A673 (cell line): ENCODE results near the gene PRR12. TPM values are rescaled to one million over a fixed set of nuclear protein-coding genes. Genes with fewer than 3 reads are reported as not detected.

Experiments used
- BruUV-seq: library from RNA; stranded (reverse); fragments of 400-500 nt; replicated peaks from 2 replicates; lab custom pipeline; 2021; lab: Mats Ljungman, UMichigan
- CTCF ChIA-PET: fragments of 300-600 bp; sonication (Branson Sonifier 250); formaldehyde crosslinking; loops from one replicate; lab custom pipeline; 2022; ENCODE audit warnings: antibody characterized with exemption; lab: Charles Lee
- POLR2A ChIA-PET: fragments of 300-600 bp; sonication (Branson Sonifier 250); formaldehyde crosslinking; loops from one replicate; lab custom pipeline; 2022; ENCODE audit warnings: antibody characterized with exemption; ENCODE audit not compliant: low non-redundant PET; lab: Charles Lee
- DNase-seq: peaks from one replicate; pipeline ENCODE4 v3.0.0-alpha.2; 2015; ENCODE audit warnings: low spot score
- H3K27ac ChIP-seq: fragments of 200-600 bp; sonication (generic); 2 replicates; pipeline ENCODE4 v1.5.1; 2016; ENCODE audit warnings: mixed run types, low read depth, mild to moderate bottlenecking, mixed read lengths, antibody characterized with exemption, low read length; ENCODE audit not compliant: poor library complexity, severe bottlenecking
- H3K27me3 ChIP-seq: fragments of 200-600 bp; sonication (generic); replicated peaks from 2 replicates; pipeline ENCODE4 v1.6.1; 2017; ENCODE audit warnings: mixed run types, low read depth, mild to moderate bottlenecking, mixed read lengths, antibody characterized with exemption, low read length; ENCODE audit not compliant: insufficient read depth, poor library complexity
- H3K36me3 ChIP-seq: fragments of 200-600 bp; sonication (generic); 2 replicates; pipeline ENCODE4 v1.6.1; 2016; ENCODE audit warnings: mixed run types, mild to moderate bottlenecking, mixed read lengths, antibody characterized with exemption, low read length; ENCODE audit not compliant: insufficient read depth, poor library complexity, severe bottlenecking
- H3K4me1 ChIP-seq: fragments of 200-600 bp; sonication (generic); 2 replicates; pipeline ENCODE4 v1.6.1; 2017; ENCODE audit warnings: mixed run types, mild to moderate bottlenecking, mixed read lengths, antibody characterized with exemption, low read length; ENCODE audit not compliant: insufficient read depth, poor library complexity, severe bottlenecking
- H3K4me3 ChIP-seq: fragments of 200-600 bp; sonication (generic); 2 replicates; pipeline ENCODE4 v1.5.1; 2016; ENCODE audit warnings: low read depth, mixed run types, mild to moderate bottlenecking, mixed read lengths, low read length; ENCODE audit not compliant: poor library complexity, severe bottlenecking
- H3K9me3 ChIP-seq: fragments of 200-600 bp; sonication (generic); 2 replicates; pipeline ENCODE4 v1.6.1; 2016; ENCODE audit warnings: mixed run types, low read depth, mild to moderate bottlenecking, mixed read lengths, antibody characterized with exemption, low read length; ENCODE audit not compliant: poor library complexity, severe bottlenecking
- EZH2 ChIP-seq: fragments of 200-600 bp; sonication (generic); IDR thresholded peaks from 2 replicates; pipeline ENCODE4 v1.6.1; 2017; ENCODE audit warnings: borderline replicate concordance, low read depth, mild to moderate bottlenecking, mixed read lengths, antibody characterized with exemption, low read length; ENCODE audit not compliant: poor library complexity, severe bottlenecking
- intact Hi-C: fragments of 100-400 bp; cut with micrococcal nuclease; formaldehyde crosslinking; loops from one replicate; pipeline ENCODE4 v1.10.0; 2022; ENCODE audit not compliant: unreplicated experiment
- total RNA-seq: library from RNA; stranded (reverse); gene quantifications from 2 replicates; pipeline ENCODE4 v1.2.3, GENCODE V29; 2021
- TF ChIP-seq, protein P1 (sequence below): fragments of 300-800, 200-600 bp; sonication (generic); conservative IDR thresholded peaks from 2 replicates; pipeline ENCODE4 v1.5.1; 2017; ENCODE audit warnings: low read depth, mild to moderate bottlenecking, antibody characterized with exemption, low read length, moderate library complexity, mixed read lengths

PRR12 gene
- total RNA-seq, 1 experiment from 2014 or later = 54.0 TPM

DNA sequence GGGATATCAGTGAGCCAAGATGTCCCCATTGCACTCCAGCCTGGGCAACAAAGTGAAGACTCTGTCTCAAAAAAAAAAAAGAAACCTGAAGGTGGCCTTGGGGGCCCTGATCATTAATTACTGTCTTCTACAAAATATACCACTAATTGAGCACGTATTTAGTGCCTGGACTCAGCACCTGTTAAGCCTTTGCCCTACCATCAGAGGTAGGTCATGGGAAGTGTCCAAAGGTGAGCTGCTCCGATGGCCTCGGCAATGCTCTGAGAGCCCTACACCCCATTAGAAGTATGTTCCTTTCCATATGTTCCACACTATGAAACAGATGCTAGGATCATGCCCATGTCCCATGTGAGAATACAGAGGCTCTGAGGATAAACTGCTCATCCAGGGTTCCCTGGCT is 31.5 kb upstream of the PRR12 start:
- peaks cover 15% of the 10 kb centered on the region for H3K4me1 ChIP-seq
- TF ChIP-seq EZH2 = no peak
- TF ChIP-seq, protein P1, sequence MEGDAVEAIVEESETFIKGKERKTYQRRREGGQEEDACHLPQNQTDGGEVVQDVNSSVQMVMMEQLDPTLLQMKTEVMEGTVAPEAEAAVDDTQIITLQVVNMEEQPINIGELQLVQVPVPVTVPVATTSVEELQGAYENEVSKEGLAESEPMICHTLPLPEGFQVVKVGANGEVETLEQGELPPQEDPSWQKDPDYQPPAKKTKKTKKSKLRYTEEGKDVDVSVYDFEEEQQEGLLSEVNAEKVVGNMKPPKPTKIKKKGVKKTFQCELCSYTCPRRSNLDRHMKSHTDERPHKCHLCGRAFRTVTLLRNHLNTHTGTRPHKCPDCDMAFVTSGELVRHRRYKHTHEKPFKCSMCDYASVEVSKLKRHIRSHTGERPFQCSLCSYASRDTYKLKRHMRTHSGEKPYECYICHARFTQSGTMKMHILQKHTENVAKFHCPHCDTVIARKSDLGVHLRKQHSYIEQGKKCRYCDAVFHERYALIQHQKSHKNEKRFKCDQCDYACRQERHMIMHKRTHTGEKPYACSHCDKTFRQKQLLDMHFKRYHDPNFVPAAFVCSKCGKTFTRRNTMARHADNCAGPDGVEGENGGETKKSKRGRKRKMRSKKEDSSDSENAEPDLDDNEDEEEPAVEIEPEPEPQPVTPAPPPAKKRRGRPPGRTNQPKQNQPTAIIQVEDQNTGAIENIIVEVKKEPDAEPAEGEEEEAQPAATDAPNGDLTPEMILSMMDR = no peak
- CTCF ChIA-PET = interaction anchor here (0.6 to 1.7 kb wide), 2 partner anchors 11 to 48 kb away, joined by 3 to 6 read pairs; no protein-coding TSS in a partner anchor
- no TSS peak for BruUV-seq
- no peak for DNase-seq
- intact Hi-C loops = no loop called here
- H3K4me3 ChIP-seq = no peak overlapping the region
- peaks cover 66% of the 10 kb centered on the region for H3K36me3 ChIP-seq
- H3K27me3 ChIP-seq = no peaks in the 10 kb centered on the region
- H3K9me3 ChIP-seq = no peaks in the 10 kb centered on the region
- H3K27ac ChIP-seq = no peak overlapping the region
- POLR2A ChIA-PET = interaction anchor here (1.2 kb wide), 1 partner anchor 21 kb away, joined by 5 read pairs; the partner anchor contains the start of gene NOSIP

DNA sequence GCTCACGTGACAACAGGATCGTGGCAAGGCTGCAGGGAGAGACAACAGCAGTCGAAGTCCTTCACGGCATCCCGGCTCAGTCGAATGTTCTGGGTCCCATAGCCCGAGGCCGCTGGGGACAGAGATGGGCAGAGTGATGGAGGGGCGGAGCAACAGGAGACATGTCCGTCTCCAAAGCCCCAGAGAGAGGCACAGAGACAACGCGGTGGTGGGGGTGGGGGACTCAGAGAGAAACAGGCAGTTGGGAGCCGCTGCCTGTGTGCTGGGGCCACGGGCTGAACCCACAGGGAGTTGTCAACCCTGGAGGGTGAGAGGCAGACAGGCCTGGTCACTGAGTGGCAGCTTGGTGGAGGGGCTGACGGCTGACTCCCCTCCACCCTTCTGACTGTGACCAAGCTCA is 31.1 kb upstream of the PRR12 start:
- intact Hi-C loops = no loop called here
- Histone ChIP-seq H3K27me3 (no peaks in the 10 kb centered on the region), H3K4me1 (peaks cover 16% of the 10 kb centered on the region), H3K27ac (peak overlapping the region; percentile 57), H3K36me3 (peaks cover 61% of the 10 kb centered on the region), H3K9me3 (no peaks in the 10 kb centered on the region), H3K4me3 (no peak overlapping the region)
- no TSS peak for BruUV-seq
- ChIA-PET POLR2A (no interaction called here), CTCF (no interaction called here)
- TF ChIP-seq, protein P1 = no peak
- TF ChIP-seq EZH2 = no peak
- no peak for DNase-seq

DNA sequence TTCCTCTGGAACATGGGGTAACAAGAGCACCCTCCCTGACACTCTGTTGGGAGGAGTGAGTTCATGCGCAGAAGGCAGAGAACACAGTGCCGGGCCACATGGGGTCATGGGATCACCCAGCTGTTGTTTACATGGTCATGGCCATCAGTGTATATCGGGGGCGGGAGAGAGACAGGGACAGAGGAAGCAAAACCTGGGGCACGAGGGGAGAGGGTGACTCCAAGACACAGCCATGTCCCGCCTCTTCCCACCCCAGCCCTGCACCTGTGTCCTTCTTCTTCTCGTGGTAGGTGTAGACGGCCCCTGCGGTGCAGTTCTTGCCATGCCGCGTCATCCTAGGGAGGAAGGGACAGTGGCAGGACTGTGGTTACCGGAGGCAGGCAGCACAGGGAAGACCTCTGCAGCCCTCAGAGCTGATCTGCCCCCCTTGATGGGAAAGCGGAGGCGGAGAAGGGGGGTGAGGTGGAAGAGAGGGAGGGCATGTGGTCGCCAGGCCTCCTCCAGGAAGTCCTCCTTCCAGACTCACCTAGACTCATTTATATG is 30.6 kb upstream of the PRR12 start:
- CTCF ChIA-PET = interaction anchor here (0.6 to 0.9 kb wide), 2 partner anchors 10 to 82 kb away, joined by 3 to 4 read pairs; partner anchors contain the start of gene SCAF1
- TF ChIP-seq EZH2 = no peak
- TF ChIP-seq, protein P1 = no peak
- no peaks in the 10 kb centered on the region for H3K9me3 ChIP-seq
- no peaks in the 10 kb centered on the region for H3K27me3 ChIP-seq
- intact Hi-C loops = no loop called here
- no peak overlapping the region for H3K4me3 ChIP-seq
- peak overlapping the region; percentile 57 for H3K27ac ChIP-seq
- peaks cover 57% of the 10 kb centered on the region for H3K36me3 ChIP-seq
- peaks cover 21% of the 10 kb centered on the region for H3K4me1 ChIP-seq
- DNase-seq = no peak
- POLR2A ChIA-PET = no interaction called here
- no TSS peak for BruUV-seq
